ENCODE measurements around the gene THOC1.

THOC1 gene

GRCh38 chr18:213505-213904 lies 54.3 kb downstream of the THOC1 start:
- no peak for DNase-seq

- DNase-seq = no peak
Observed at GRCh38 chr18:212780-213179, 55.1 kb downstream of the THOC1 start.

GRCh38 chr18:211582-211981 lies 56.3 kb downstream of the THOC1 start:
- DNase-seq = no peak

- DNase-seq = no peak
Observed at GRCh38 chr18:210733-211132, 57.1 kb downstream of the THOC1 start.

GRCh38 chr18:210075-210474 lies 57.8 kb downstream of the THOC1 start:
- no peak for DNase-seq

- DNase-seq = peak; percentile 9 to 56
Observed at GRCh38 chr18:199768-200167, 68.1 kb downstream of the THOC1 start.

- no peak for DNase-seq
Observed at GRCh38 chr18:199214-199613, 68.6 kb downstream of the THOC1 start.

GRCh38 chr18:195651-196050 lies 72.2 kb downstream of the THOC1 start:
- no peak for DNase-seq

GRCh38 chr18:192801-193200 lies 75.0 kb downstream of the THOC1 start:
- no peak for DNase-seq

- DNase-seq = no peak
Observed at GRCh38 chr18:191725-192124, 76.1 kb downstream of the THOC1 start.

GRCh38 chr18:189254-189653 lies 78.6 kb downstream of the THOC1 start:
- no peak for DNase-seq

GRCh38 chr18:183769-184168 lies 84.1 kb downstream of the THOC1 start:
- no peak for DNase-seq

- DNase-seq = no peak
Observed at GRCh38 chr18:181711-182110, 86.1 kb downstream of the THOC1 start.

GRCh38 chr18:179499-179898 lies 88.3 kb downstream of the THOC1 start:
- DNase-seq = no peak

GRCh38 chr18:172361-172760 lies 95.5 kb downstream of the THOC1 start:
- DNase-seq = no peak

All from NCI-H1930 (cell line).